Lower leg skin (tissue), 4 donors: ENCODE results near the gene DNAJB9. TPM values are rescaled to one million over a fixed set of nuclear protein-coding genes. Genes with fewer than 3 reads are reported as not detected.

Experiments used
- DNase-seq, 2 donors: peaks; one replicate each; pipeline ENCODE4 v3.0.0-alpha.2; 2019; ENCODE audit warnings: low spot score in 2 of 2
- H3K4me3 ChIP-seq: fragments of 200-600 bp; sonication (generic); 2 replicates; pipeline ENCODE4 v1.5.1; 2017; ENCODE audit warnings: mild to moderate bottlenecking, low read depth; ENCODE audit not compliant: poor library complexity, severe bottlenecking
- CTCF ChIP-seq, 3 donors: fragments of 450-650 bp; IDR thresholded peaks; one replicate each; pipeline ENCODE4 v1.5.1; 2016; ENCODE audit warnings: antibody characterized with exemption in 3 of 3, mild to moderate bottlenecking in 3 of 3, moderate library complexity in 2 of 3
- POLR2A ChIP-seq, 2 donors: fragments of 450-650 bp; IDR thresholded peaks; one replicate each; pipeline ENCODE4 v1.6.1; 2016 to 2017; ENCODE audit warnings: antibody characterized with exemption in 2 of 2, mild to moderate bottlenecking in 1 of 2, moderate library complexity in 1 of 2
- WGBS, 2 donors: methylation state at CpG; one replicate each; pipeline ENCODE4 v1.1.5; 2018; 5-methylcytosine and 5-hydroxymethylcytosine counted together
- intact Hi-C: fragments of 100-400 bp; cut with DNase I; formaldehyde crosslinking; loops from one replicate; pipeline ENCODE4 v1.15.0; 2023; ENCODE audit warnings: low total_unique reads
- total RNA-seq, 4 donors: library from RNA; depleted of rRNA; stranded (reverse); fragments of >200 nt; gene quantifications; one replicate each; pipeline ENCODE4 v1.1.0, GENCODE V29; 2016

Gene DNAJB9
- total RNA-seq, 4 donors from 2014 or later, result 13.2 to 41.9 (median 29.7) TPM

GRCh38 chr7:108613949-108614381 is 44.3 kb downstream of the DNAJB9 start:
- 91 to 92% methylated on average over 4 of the region's 4 CpGs for WGBS, 2 donors
- intact Hi-C loops, result no loop called here
- TF ChIP-seq CTCF (IDR thresholded peaks at IDR 0.05) (no peak), POLR2A (IDR thresholded peaks at IDR 0.05) (no peak)
- no peak for DNase-seq
- H3K4me3 ChIP-seq, result no peak overlapping the region

GRCh38 chr7:108614896-108615295 is 45.2 kb downstream of the DNAJB9 start:
- WGBS, 2 donors, result 82 to 83% methylated on average over 3 of the region's 3 CpGs
- intact Hi-C loops, result no loop called here
- no peak for DNase-seq

GRCh38 chr7:108618056-108618455 is 48.4 kb downstream of the DNAJB9 start:
- no peak for DNase-seq
- intact Hi-C loops, result no loop called here
- H3K4me3 ChIP-seq, result no peak overlapping the region
- WGBS, 2 donors, result 81 to 85% methylated on average over 3 of the region's 3 CpGs
- TF ChIP-seq POLR2A (IDR thresholded peaks at IDR 0.05), result no peak
- TF ChIP-seq CTCF (IDR thresholded peaks at IDR 0.05), result no peak

More at GRCh38 chr7:108614896-108615295, 45.2 kb downstream of the DNAJB9 start:
- no peak for TF ChIP-seq POLR2A (IDR thresholded peaks at IDR 0.05)
- TF ChIP-seq CTCF (IDR thresholded peaks at IDR 0.05), result no peak
- H3K4me3 ChIP-seq, result no peak overlapping the region

GRCh38 chr7:108623220-108623619 is 53.5 kb downstream of the DNAJB9 start:
- WGBS, 2 donors, result 75 to 79% methylated on average over 5 of the region's 5 CpGs
- intact Hi-C loops, result no loop called here
- DNase-seq, result no peak
- no peak overlapping the region for H3K4me3 ChIP-seq
- TF ChIP-seq CTCF (IDR thresholded peaks at IDR 0.05), result no peak
- TF ChIP-seq POLR2A (IDR thresholded peaks at IDR 0.05), result no peak

Other genes with a start within 250 kb of the DNAJB9 start
- gene NRCAM, start 113.4 kb upstream of the DNAJB9 start, total RNA-seq, result 1 to 10 TPM; 1.1 to 6.1 (median 4.0) TPM
- 10 to 100 TPM; 25.6 to 37.1 (median 33.3) TPM for gene PNPLA8, start 43.7 kb upstream of the DNAJB9 start, total RNA-seq
- 10 to 100 TPM; 16.8 to 31.3 (median 20.3) TPM for gene THAP5, start 168 bp upstream of the DNAJB9 start, total RNA-seq